ENCODE results near the gene TOPORS.

The TOPORS gene

GRCh38 chr9:32533336-32533735, 19.1 kb downstream of the TOPORS start:
- Histone ChIP-seq H3K27ac (ENCODE audit: low read length) (no peak overlapping the region), H4K20me1 (ENCODE audit: insufficient read depth, low read length) (no peaks in the 10 kb centered on the region), H3K9me3 (replicated peaks; ENCODE audit: insufficient read depth, low read length) (no peaks in the 10 kb centered on the region), H3K4me2 (ENCODE audit: low read depth, low read length) (no peak overlapping the region), H3K36me3 (replicated peaks; ENCODE audit: insufficient read depth, low read length) (no peaks in the 10 kb centered on the region), H2AFZ (ENCODE audit: low read length) (no peak overlapping the region), H3K4me3 (ENCODE audit: low read length) (no peak overlapping the region), H3K9ac (ENCODE audit: low read length) (no peak overlapping the region), H3K79me2 (ENCODE audit: low read length) (no peaks in the 10 kb centered on the region), H3F3A (ENCODE audit: insufficient read depth, low read length) (no peaks in the 10 kb centered on the region), H3K4me1 (ENCODE audit: low read length) (no peaks in the 10 kb centered on the region), H3K27me3 (replicated peaks; ENCODE audit: insufficient read depth, low read length) (no peaks in the 10 kb centered on the region), H3K9me2 (replicated peaks; ENCODE audit: insufficient read depth, low read length) (no peaks in the 10 kb centered on the region)
- no peak for TF ChIP-seq EZH2 (optimal IDR thresholded peaks at IDR 0.05; ENCODE audit: low read depth, low read length)
- no peak for TF ChIP-seq CTCF (IDR thresholded peaks at IDR 0.05; ENCODE audit: low read length)
- no peak for TF ChIP-seq EZH2phosphoT487 (IDR thresholded peaks at IDR 0.05; ENCODE audit: low read length)
- DNase-seq, result no peak

- H4K20me1 ChIP-seq (ENCODE audit: insufficient read depth, low read length), result no peaks in the 10 kb centered on the region
- DNase-seq, result no peak
- peak overlapping the region; percentile 26; the same call in 1 of the 2 replicates for H3K27ac ChIP-seq (ENCODE audit: low read length)
- peaks cover 6% of the 10 kb centered on the region; the same call in 1 of the 2 replicates for H3K4me1 ChIP-seq (ENCODE audit: low read length)
- H3K27me3 ChIP-seq (replicated peaks; ENCODE audit: insufficient read depth, low read length), result no peaks in the 10 kb centered on the region
- TF ChIP-seq EZH2phosphoT487 (IDR thresholded peaks at IDR 0.05; ENCODE audit: low read length) (no peak), EZH2 (optimal IDR thresholded peaks at IDR 0.05; ENCODE audit: low read depth, low read length) (no peak), CTCF (IDR thresholded peaks at IDR 0.05; ENCODE audit: low read length) (no peak)
- peak overlapping the region; percentile 46; the same call in 1 of the 2 replicates for H2AFZ ChIP-seq (ENCODE audit: low read length)
- no peaks in the 10 kb centered on the region for H3K9me2 ChIP-seq (replicated peaks; ENCODE audit: insufficient read depth, low read length)
- peak overlapping the region; percentile 64 for H3K4me3 ChIP-seq (ENCODE audit: low read length)
- no peaks in the 10 kb centered on the region for H3K79me2 ChIP-seq (ENCODE audit: low read length)
- no peaks in the 10 kb centered on the region for H3K9me3 ChIP-seq (replicated peaks; ENCODE audit: insufficient read depth, low read length)
- H3K36me3 ChIP-seq (replicated peaks; ENCODE audit: insufficient read depth, low read length), result no peaks in the 10 kb centered on the region
- H3F3A ChIP-seq (ENCODE audit: insufficient read depth, low read length), result peaks cover 11% of the 10 kb centered on the region
- peak overlapping the region; percentile 18; the same call in 1 of the 2 replicates for H3K9ac ChIP-seq (ENCODE audit: low read length)
- peak overlapping the region; percentile 28 for H3K4me2 ChIP-seq (ENCODE audit: low read depth, low read length)
These were observed 25.7 kb downstream of the TOPORS start for GRCh38 chr9:32526707-32527048.

GRCh38 chr9:32526041-32526706, 26.2 kb downstream of the TOPORS start, which contains the start of gene RIGI:
Gene RIGI (minus strand): TSS chr9:32526196. CDS start chr9:32526166, 30 bp downstream.
- H3K4me3 ChIP-seq (ENCODE audit: low read length), result peak within 1 kb of the TSS; percentile 64
- H3K79me2 ChIP-seq (ENCODE audit: low read length), result no peaks in the 10 kb centered on the region
- H4K20me1 ChIP-seq (ENCODE audit: insufficient read depth, low read length), result no peaks in the 10 kb centered on the region
- H3K4me2 ChIP-seq (ENCODE audit: low read depth, low read length), result peak within 1 kb of the TSS; percentile 28
- peak within 1 kb of the TSS; percentile 18; the same call in 1 of the 2 replicates for H3K9ac ChIP-seq (ENCODE audit: low read length)
- peak within 1 kb of the TSS; percentile 46 for H2AFZ ChIP-seq (ENCODE audit: low read length)
- no peaks in the 10 kb centered on the region for H3K27me3 ChIP-seq (replicated peaks; ENCODE audit: insufficient read depth, low read length)
- no peaks in the 10 kb centered on the region; the same call in 1 of the 2 replicates for H3K36me3 ChIP-seq (replicated peaks; ENCODE audit: insufficient read depth, low read length)
- peaks cover 11% of the 10 kb centered on the region for H3F3A ChIP-seq (ENCODE audit: insufficient read depth, low read length)
- no peaks in the 10 kb centered on the region for H3K9me3 ChIP-seq (replicated peaks; ENCODE audit: insufficient read depth, low read length)
- TF ChIP-seq EZH2 (optimal IDR thresholded peaks at IDR 0.05; ENCODE audit: low read depth, low read length) (no peak), CTCF (IDR thresholded peaks at IDR 0.05; ENCODE audit: low read length) (peak; percentile 49)
- peak within 1 kb of the TSS; percentile 26; the same call in 1 of the 2 replicates for H3K27ac ChIP-seq (ENCODE audit: low read length)
- H3K4me1 ChIP-seq (ENCODE audit: low read length), result peaks cover 6% of the 10 kb centered on the region; the same call in 1 of the 2 replicates
- H3K9me2 ChIP-seq (replicated peaks; ENCODE audit: insufficient read depth, low read length), result no peaks in the 10 kb centered on the region
- DNase-seq, result peak; percentile 79

All from MM.1S (cell line).